HUDEP-2 (cell line): Measurements from ENCODE around the gene COPG2.

Experiments
- DNase-seq, 76 experiments: peaks; one replicate each; lab custom pipeline; 2025; ENCODE audit not compliant: unreplicated experiment in 76 of 76; lab: John Stamatoyannopoulos, UW

COPG2 gene

GRCh38 chr7:130505753-130506152 lies 162.8 kb downstream of the COPG2 start:
- no peak for DNase-seq

GRCh38 chr7:130500910-130501309 lies 167.6 kb downstream of the COPG2 start:
- no peak for DNase-seq

DNA sequence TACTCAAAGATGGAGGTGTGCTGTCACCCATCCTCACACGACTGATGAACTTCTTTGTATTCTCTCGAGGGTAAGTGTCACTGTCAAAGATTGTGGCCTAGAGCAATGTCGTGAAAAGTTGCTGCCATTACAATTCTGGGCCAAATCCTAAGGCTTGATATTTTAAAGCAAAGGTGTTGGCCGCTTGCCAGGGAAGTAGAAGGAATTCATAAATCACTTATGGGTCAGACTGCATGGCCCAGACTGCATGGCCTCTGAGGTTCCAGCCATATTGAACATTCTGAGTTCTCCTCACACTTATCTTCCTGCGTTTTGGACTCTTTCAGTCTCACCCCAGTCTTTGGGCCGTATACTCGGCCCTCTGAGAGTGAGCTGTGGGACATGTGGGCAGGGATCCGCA lies 168.1 kb downstream of the COPG2 start:
- DNase-seq = no peak

GRCh38 chr7:130494431-130494858 lies 174.1 kb downstream of the COPG2 start:
- peak in 21 of 76 experiments; percentile 1 to 53 (median 22) for DNase-seq

DNA sequence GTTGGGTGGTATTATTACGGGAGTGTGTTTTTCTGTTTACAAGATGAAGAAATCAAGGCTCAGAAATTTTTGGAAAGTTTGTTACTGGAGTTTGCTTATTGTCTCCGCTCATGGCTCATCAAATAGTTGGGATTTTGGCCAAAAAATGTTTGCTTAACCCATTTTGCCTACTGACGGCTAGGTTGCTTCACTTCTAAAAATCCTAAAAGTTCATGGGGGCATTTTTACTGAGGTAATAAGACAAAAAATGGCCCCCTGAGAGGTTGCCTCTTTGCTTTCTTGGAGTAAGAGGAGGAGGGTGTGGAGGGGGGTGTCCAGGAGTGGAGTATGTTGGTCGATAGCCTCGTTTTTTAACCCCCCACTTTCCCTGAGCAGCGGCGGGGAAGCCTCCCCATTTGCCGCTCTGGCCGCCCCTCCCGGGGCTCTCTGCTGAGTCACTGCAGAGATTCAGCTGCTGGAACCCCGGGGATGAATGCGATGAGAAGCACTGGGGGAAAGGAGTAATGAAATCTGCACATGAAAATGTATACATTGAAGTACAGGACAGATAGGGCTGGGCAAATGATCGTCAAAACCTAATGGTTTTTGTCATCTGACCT lies 175.2 kb downstream of the COPG2 start:
- DNase-seq = no peak

DNA sequence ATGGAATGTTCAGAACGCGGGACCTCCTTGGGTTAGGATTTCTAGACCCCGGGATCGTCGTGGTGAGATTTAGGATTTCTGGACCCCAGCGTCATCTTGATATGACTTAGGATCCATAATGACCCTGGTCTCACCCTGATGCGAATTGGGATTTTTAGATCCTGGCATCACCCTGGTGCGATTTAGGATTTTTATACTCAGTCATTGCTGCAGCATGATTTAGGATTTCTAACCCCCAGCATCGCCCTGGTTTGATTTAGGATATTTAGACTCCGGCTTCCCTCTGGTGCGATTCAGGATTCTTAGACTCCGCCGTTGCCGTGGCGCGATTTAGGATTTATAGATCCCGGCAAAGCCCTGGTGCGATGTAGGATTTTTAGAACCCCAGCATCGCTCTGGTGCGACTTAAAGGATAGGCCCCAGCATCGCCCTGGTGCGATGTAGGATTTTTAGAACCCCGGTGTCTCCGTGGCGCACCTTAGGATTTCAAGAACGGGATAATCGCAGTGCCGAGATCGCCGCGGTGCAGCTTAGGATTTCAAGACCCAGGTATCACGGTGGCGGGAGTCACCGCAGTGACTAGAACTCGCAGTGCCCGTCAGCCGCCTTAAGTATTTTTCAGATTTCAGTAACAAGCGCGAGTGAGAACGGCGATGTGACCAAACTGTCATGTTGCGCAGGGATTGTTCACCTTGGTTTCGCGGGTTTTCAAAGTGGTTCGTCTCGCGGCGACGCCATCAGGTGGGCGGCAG lies 175.8 kb downstream of the COPG2 start:
- DNase-seq = no peak

GRCh38 chr7:130491841-130492522 lies 176.6 kb downstream of the COPG2 start, which contains the start of gene MEST:
Gene MEST, plus strand, starts transcription at chr7:130492085. Its CDS starts 229 bp downstream, at chr7:130492314.
- no peak for DNase-seq

GRCh38 chr7:130490888-130491804 lies 177.4 kb downstream of the COPG2 start:
- no peak for DNase-seq

DNA sequence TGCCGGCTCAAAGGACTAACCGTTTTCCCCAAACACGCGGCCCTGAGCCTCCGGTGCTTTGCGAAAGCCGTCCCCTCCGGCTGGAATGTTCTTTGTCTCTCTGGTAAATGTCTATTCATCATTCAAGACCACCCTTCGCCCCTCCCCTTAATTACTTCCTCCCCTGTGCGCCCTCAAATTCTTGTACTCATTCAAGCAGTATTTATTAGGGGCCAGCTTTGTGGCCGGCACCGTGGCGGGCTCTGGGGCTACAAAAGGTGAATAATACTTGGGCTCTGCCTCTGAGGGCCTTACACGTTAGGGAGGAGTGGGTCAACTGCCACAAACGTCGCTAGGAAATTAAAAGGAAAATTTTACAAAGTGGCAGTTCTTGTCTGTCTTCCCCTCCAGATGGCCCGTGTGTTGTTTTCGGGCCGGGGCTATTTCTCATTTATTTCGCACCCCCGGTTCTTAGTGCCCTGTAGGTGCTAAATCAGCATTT lies 178.2 kb downstream of the COPG2 start:
- no peak for DNase-seq

GRCh38 chr7:130489140-130489983 lies 179.2 kb downstream of the COPG2 start:
- DNase-seq = peak in 1 of 76 experiments; percentile 2

DNA sequence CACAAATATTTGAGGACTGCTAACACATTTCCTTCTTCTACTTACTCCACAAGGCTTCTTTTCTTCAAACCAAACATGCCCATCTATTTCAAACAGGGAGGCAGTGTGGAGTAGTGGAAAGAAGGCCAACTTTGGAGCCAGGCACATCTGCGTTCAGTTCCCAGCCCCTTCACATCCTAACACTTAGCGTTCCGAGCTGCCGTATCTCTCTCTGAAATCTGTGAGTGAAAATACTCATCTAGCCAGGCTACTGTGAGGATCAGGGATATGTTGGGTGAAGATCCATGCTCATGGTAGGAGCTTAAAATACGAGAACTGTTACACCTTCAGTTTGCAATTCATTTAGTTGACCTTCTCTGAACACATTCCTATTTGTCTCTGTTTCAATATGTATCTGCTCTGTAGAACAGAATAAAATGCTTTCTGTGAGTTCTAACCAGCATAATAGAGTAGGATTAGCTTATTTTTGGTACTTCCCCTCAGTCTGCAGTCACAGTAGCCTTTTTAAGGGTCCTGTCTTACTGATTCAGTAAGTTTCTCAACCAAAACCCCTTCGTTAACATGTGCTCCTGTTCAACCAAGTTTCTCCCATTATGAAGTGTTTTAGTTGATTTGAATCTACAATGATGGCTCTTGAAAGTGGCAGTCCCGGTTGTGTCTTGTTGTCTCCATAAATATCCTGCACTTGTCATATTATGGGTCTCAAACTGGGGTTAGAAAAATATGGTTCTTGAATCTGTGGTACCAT lies 180.0 kb downstream of the COPG2 start:
- DNase-seq = no peak

GRCh38 chr7:130486954-130487436 lies 181.6 kb downstream of the COPG2 start:
- no peak for DNase-seq

DNA sequence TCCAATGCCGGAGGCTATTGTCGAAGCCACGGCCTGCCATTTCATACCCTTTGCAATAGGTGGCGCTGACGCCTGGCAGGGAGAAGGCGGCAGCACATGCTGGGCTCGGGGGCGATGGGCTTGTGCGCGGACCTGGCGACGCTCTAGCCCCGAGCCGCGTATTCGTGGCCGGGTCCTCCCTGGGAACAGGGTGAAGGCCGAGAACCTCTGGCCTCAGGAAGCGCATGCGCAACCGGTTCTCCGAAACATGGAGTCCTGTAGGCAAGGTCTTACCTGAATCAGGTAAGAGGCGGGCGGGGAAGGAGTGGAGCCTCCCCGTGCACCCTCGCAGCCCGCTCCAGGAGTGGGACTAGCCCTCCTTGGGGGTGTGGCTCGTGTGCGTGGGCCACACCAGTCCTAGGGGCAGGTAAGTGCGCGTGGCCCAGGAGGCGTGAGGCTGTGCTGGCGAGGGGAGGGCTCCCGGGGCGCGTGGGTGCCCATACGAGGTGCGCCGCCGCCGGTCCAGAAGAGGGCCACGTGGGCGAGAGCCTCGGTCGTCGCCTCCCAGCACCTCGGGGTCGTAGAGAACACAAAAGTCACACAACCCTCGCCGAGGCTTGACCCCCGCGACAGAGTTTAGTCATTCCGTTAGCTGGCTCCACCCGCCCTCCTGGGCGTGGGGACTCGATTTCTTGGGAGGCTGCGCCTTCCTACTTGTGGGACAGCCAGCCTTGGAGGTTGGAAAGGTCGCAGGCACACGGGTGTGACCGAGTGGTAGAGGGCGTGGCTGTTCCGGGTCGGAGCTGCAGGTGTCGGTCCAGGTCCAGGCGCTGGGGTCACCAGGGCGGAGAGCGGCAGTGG lies 182.2 kb downstream of the COPG2 start:
- peak; percentile 16 to 90 (median 77) for DNase-seq

DNA sequence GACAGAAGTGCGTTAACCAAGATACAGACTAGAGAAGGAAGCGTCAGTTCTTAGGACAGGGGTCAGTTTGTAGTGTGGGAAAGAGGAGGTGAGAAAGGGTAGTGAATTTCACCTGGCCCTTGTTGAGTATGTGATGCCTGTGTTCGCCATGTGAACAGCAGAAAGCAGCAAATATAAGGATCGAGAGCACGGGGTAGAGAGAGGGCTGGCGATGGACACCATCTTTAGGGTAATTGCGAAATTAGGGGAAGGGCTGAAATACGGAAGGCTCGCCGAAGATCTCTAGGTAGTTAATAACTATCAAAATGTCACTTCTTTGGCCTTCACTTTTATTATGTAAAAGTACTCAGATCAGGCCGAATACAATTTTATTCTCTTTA lies 182.8 kb downstream of the COPG2 start:
- DNase-seq = no peak

DNA sequence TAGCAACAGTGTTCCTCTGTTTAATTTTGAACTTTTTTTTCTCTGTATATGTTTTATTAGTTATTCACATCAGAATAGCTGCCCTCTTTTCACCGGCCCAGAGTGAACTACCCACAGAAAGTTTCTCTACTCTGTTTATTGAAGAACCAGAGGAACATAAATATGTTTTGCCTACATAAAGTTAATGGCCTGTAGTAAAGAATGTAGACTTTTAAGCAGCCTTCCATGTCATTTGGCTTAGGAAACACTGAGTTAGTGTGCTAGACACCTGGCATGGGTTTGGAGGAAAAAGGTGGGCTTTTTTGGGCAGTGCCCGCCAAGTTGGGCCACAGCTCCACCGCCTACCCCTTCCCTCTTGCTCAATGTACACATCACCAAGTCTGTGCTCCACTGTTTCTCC lies 185.5 kb downstream of the COPG2 start:
- no peak for DNase-seq

DNA sequence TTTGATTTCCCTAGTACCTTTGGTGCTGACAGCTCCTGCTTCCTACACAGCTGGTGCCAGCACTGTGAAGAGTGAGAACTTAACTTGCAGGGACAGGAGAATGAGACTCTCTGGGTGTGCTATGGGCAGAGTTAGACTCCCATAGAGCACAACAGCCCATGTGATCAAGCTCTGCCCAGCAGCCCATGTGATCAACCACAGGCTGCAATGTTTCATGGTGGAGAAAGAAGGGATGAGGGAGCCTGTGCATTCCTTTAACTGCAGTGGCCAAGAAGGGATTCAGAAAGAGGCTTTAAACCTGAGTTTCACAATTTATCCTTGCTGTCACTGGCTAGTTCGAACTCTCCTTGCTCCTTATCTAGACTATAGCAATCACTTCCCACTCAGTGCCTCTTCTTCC lies 186.7 kb downstream of the COPG2 start:
- no peak for DNase-seq

GRCh38 chr7:130479716-130480400 lies 188.7 kb downstream of the COPG2 start:
- no peak for DNase-seq
